K562 (cell line): ENCODE results near the gene TAMALIN. TPM values are rescaled to one million over a fixed set of nuclear protein-coding genes. Genes with fewer than 3 reads are reported as not detected.
A peak's percentile ranks its signal among the peaks of the same experiment; 100 is the strongest.

Experiments used
- ATF1 ChIP-seq, 2 experiments: fragments of 450-650 bp in 1 of 2; IDR thresholded peaks; 2 replicates each; pipeline ENCODE4 v1.6.1; 2016; ENCODE audit warnings: missing compliant biosample characterization in 1 of 2, missing genetic modification characterization in 1 of 2
- ATF3 ChIP-seq, 2 experiments: fragments of 450-650 bp in 1 of 2; sonication (generic) in 1 of 2; formaldehyde crosslinking in 1 of 2; IDR thresholded peaks in 1 of 2; conservative IDR thresholded peaks in 1 of 2; 2 replicates each; pipeline versions ENCODE4 v1.6.1 to v1.8.1; 2016 to 2023; ENCODE audit warnings: mild to moderate bottlenecking in 2 of 2, moderate library complexity in 2 of 2, inconsistent platforms in 1 of 2, missing genetic modification reagents in 1 of 2
- CBFA2T2 ChIP-seq: fragments of 450-650 bp; conservative IDR thresholded peaks from 2 replicates; pipeline ENCODE4 v1.6.1; 2017; ENCODE audit warnings: mild to moderate bottlenecking
- CREB1 ChIP-seq, 2 experiments: sonication (generic) in 1 of 2; formaldehyde crosslinking in 1 of 2; IDR thresholded peaks; 2 replicates each; pipeline versions ENCODE4 v1.6.1 to v1.8.0; 2012 to 2022; ENCODE audit warnings: inconsistent platforms in 1 of 2, mild to moderate bottlenecking in 1 of 2, missing genetic modification reagents in 1 of 2, moderate library complexity in 1 of 2
- FOSL1 ChIP-seq: fragments of 200-800 bp; sonication (Bioruptor generic); conservative IDR thresholded peaks from 2 replicates; pipeline ENCODE4 v1.6.1; 2016; ENCODE audit warnings: missing genetic modification characterization, missing compliant biosample characterization
- JUND ChIP-seq, 2 experiments: IDR thresholded peaks; 2 replicates in 1 of 2; 3 replicates in 1 of 2; pipeline ENCODE4 v1.6.1; 2011; ENCODE audit warnings: borderline replicate concordance in 2 of 2, low read depth in 2 of 2, low read length in 2 of 2, improper control_type of control experiment in 1 of 2, missing biosample characterization in 1 of 2, missing genetic modification characterization in 1 of 2, missing genetic modification reagents in 1 of 2
- NFRKB ChIP-seq: fragments of 450-650 bp; IDR thresholded peaks from 2 replicates; pipeline ENCODE4 v1.6.1; 2016; ENCODE audit warnings: low read depth
- NR2C2 ChIP-seq, 2 experiments: fragments of 200-800 bp in 1 of 2; sonication (Bioruptor generic) in 1 of 2; sonication (generic) in 1 of 2; formaldehyde crosslinking in 1 of 2; IDR thresholded peaks; 2 replicates each; pipeline versions ENCODE4 v1.6.1 to v1.8.0; 2016 to 2022; ENCODE audit warnings: mild to moderate bottlenecking in 1 of 2, missing compliant biosample characterization in 1 of 2, missing genetic modification characterization in 1 of 2, missing genetic modification reagents in 1 of 2
- POLR2G ChIP-seq: fragments of 200-400 bp; formaldehyde crosslinking; IDR thresholded peaks from 2 replicates; pipeline ENCODE4 v1.6.1; 2017; ENCODE audit warnings: low read depth, mild to moderate bottlenecking, antibody characterized with exemption, low read length, moderate library complexity
- RBFOX2 ChIP-seq: fragments of 200-400 bp; formaldehyde crosslinking; IDR thresholded peaks from 2 replicates; pipeline ENCODE4 v1.6.1; 2017; ENCODE audit warnings: low read depth, mild to moderate bottlenecking, low read length, moderate library complexity
- YY1 ChIP-seq, 3 experiments: IDR thresholded peaks; 2 replicates each; pipeline ENCODE4 v1.6.1; 2011; ENCODE audit warnings: low read length in 2 of 3, mild to moderate bottlenecking in 2 of 3, moderate library complexity in 2 of 3, borderline replicate concordance in 1 of 3, control low read depth in 1 of 3, low read depth in 1 of 3; ENCODE audit not compliant: insufficient read depth in 3 of 3, insufficient replicate concordance in 2 of 3, control insufficient read depth in 1 of 3, insufficient read length in 1 of 3; ENCODE audit errors: extremely low read depth in 1 of 3
- ZBTB7A ChIP-seq: IDR thresholded peaks from 2 replicates; pipeline ENCODE4 v1.6.1; 2011; ENCODE audit warnings: low read depth, mild to moderate bottlenecking, low read length, moderate library complexity, borderline replicate concordance; ENCODE audit not compliant: control insufficient read depth
- ZNF175 ChIP-seq: fragments of 200-800 bp; sonication (Bioruptor generic); IDR thresholded peaks from 2 replicates; pipeline ENCODE4 v1.6.1; 2016; ENCODE audit warnings: low read depth, mild to moderate bottlenecking, missing genetic modification characterization, missing compliant biosample characterization
- ZNF57 ChIP-seq: fragments of 450-650 bp; formaldehyde crosslinking; IDR thresholded peaks from 2 replicates; pipeline ENCODE4 v1.4.0; 2020; ENCODE audit warnings: mild to moderate bottlenecking, moderate library complexity
- polyA plus RNA-seq, 8 experiments: library from polyadenylated mRNA; depleted of rRNA in 4 of 8; stranded (reverse) in 5 of 8; unstranded in 3 of 8; fragments of >200 nt; fragmentation: Nextera tagmentation in 2 of 8; fragmentation: Illumina TruSeq in 1 of 8; extraction: Ambion mirVana in 2 of 8; extraction: Trizol in 1 of 8; gene quantifications; 2 replicates each; pipeline versions ENCODE4 v1.2.1 to v1.2.3, GENCODE V29; 2011 to 2014; ENCODE audit warnings: inconsistent platforms in 1 of 8, missing spikeins in 1 of 8
- total RNA-seq, 7 experiments: library from RNA; depleted of rRNA in 6 of 7; stranded (reverse); fragments of >200 nt in 6 of 7; fragmentation: Illumina TruSeq in 2 of 7; extraction: Trizol in 2 of 7; gene quantifications; 2 replicates each; pipeline versions ENCODE4 v1.2.1 to v1.2.3, GENCODE V29; 2011 to 2021; ENCODE audit warnings: low replicate concordance in 1 of 7
- TF ChIP-seq, protein P1 (sequence below): fragments of 250-450 bp; sonication (Bioruptor Pico); IDR thresholded peaks from 2 replicates; pipeline ENCODE4 v1.4.0; 2020

The TAMALIN gene
- total and polyA plus RNA-seq, 9 of the 15 experiments (the other 6 are each of a cell fraction or from before 2014, with no cell fraction given): 0.74 to 2.2 (median 1.5) TPM; not detected in 2

GRCh38 chr12:52063981-52064649, 57.4 kb downstream of the TAMALIN start (continued):
- TF ChIP-seq CBFA2T2: no peak
- peak; percentile 17; the same call in 1 of the 2 replicates for TF ChIP-seq ZBTB7A
- peak; percentile 86 for TF ChIP-seq ZNF175 (CRISPR knock-in tag)
- 0 out of 2 replicates have a peak, but pooled peaks have one; percentile 21 for TF ChIP-seq NR2C2 (CRISPR knock-in tag; IDR thresholded peaks at IDR 0.05)
- peak; percentile 63 for TF ChIP-seq NR2C2 (tag; IDR thresholded peaks at IDR 0.05)
- peak; percentile 67; the same call in 1 of the 2 replicates for TF ChIP-seq JUND (IDR thresholded peaks at IDR 0.05; ENCODE audit: borderline replicate concordance, low read depth, low read length)
- no peak; the same call in 2 of the 3 replicates for TF ChIP-seq JUND (tag; IDR thresholded peaks at IDR 0.05; ENCODE audit: borderline replicate concordance, low read depth, low read length)
- no peak for TF ChIP-seq ZNF57
- peak; percentile 77 for TF ChIP-seq CREB1 (IDR thresholded peaks at IDR 0.05)
- TF ChIP-seq CREB1 (CRISPR knock-in tag; IDR thresholded peaks at IDR 0.05): peak; percentile 81
- TF ChIP-seq POLR2G: peak; percentile 57
- peak in 2 of 3 experiments; percentile 10 to 25 for TF ChIP-seq YY1 (IDR thresholded peaks at IDR 0.05; ENCODE audit: borderline replicate concordance in 1 of 3, control insufficient read depth in 1 of 3, extremely low read depth in 1 of 3, insufficient read depth in 3 of 3, insufficient read length in 1 of 3, insufficient replicate concordance in 2 of 3, low read depth in 1 of 3, low read length in 2 of 3)
- TF ChIP-seq RBFOX2: peak; percentile 63
- no peak for TF ChIP-seq ATF1 (CRISPR knock-in tag; IDR thresholded peaks at IDR 0.05)
- peak; percentile 66 for TF ChIP-seq ATF1 (tag; IDR thresholded peaks at IDR 0.05)
- 0 out of 2 replicates have a peak, but pooled peaks have one; percentile 24 for TF ChIP-seq NFRKB
- TF ChIP-seq FOSL1 (tag): peak; percentile 75
- TF ChIP-seq ATF3 (IDR thresholded peaks at IDR 0.05): peak; percentile 84
- TF ChIP-seq ATF3 (CRISPR knock-in tag; conservative IDR thresholded peaks at IDR 0.05): no peak
- TF ChIP-seq, protein P1, sequence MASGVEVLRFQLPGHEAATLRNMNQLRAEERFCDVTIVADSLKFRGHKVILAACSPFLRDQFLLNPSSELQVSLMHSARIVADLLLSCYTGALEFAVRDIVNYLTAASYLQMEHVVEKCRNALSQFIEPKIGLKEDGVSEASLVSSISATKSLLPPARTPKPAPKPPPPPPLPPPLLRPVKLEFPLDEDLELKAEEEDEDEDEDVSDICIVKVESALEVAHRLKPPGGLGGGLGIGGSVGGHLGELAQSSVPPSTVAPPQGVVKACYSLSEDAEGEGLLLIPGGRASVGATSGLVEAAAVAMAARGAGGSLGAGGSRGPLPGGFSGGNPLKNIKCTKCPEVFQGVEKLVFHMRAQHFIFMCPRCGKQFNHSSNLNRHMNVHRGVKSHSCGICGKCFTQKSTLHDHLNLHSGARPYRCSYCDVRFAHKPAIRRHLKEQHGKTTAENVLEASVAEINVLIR: peak; percentile 39; the same call in 1 of the 2 replicates
